NOMO-1 treated with DMSO at 0.1 percent for 48 hours (cell line): ENCODE data around the gene C1D.
"Not testable (repeated sequence)": the region's sequence is repeated elsewhere in the genome, so short reads cannot be mapped to it uniquely, and the experiment has no call there.

Experiments
- DNase-seq: peaks from one replicate; lab custom pipeline; 2025; ENCODE audit not compliant: unreplicated experiment; lab: John Stamatoyannopoulos, UW

Gene C1D

GRCh38 chr2:68062680-68063387 is at the start of gene C1D:
TSS of gene C1D (minus strand) at chr2:68063004. CDS start at chr2:68047310, 15,694 bp downstream.
- DNase-seq: peak; percentile 89

GRCh38 chr2:68110102-68110501 is 47.3 kb upstream of the C1D start:
- peak; percentile 41 for DNase-seq

- DNase-seq: peak; percentile 82
Observed at GRCh38 chr2:68108120-68108519, 45.3 kb upstream of the C1D start.

- DNase-seq: no peak
Observed at GRCh38 chr2:68107475-68107874, 44.7 kb upstream of the C1D start.

GRCh38 chr2:68104111-68104835 is 41.5 kb upstream of the C1D start:
- no peak for DNase-seq

- DNase-seq: no peak
Observed at GRCh38 chr2:68103709-68104055, 40.9 kb upstream of the C1D start.

GRCh38 chr2:68103030-68103708 is 40.4 kb upstream of the C1D start:
- no peak for DNase-seq

- peak; percentile 31 for DNase-seq
Observed at GRCh38 chr2:68100189-68100588, 37.4 kb upstream of the C1D start.

GRCh38 chr2:68099260-68099659 is 36.5 kb upstream of the C1D start:
- DNase-seq: no peak

GRCh38 chr2:68098291-68098797 is 35.5 kb upstream of the C1D start:
- DNase-seq: no peak

GRCh38 chr2:68094111-68094510 is 31.3 kb upstream of the C1D start:
- DNase-seq: no peak

- no peak for DNase-seq
Observed at GRCh38 chr2:68093634-68094033, 30.8 kb upstream of the C1D start.

- no peak for DNase-seq
Observed at GRCh38 chr2:68091439-68092034, 28.7 kb upstream of the C1D start.

GRCh38 chr2:68089961-68090360 is 27.2 kb upstream of the C1D start:
- DNase-seq: no peak

- DNase-seq: no peak
Observed at GRCh38 chr2:68088940-68089339, 26.1 kb upstream of the C1D start.

GRCh38 chr2:68086166-68086565 is 23.4 kb upstream of the C1D start:
- no peak for DNase-seq

GRCh38 chr2:68083346-68083745 is 20.5 kb upstream of the C1D start:
- DNase-seq: no peak

- DNase-seq: no peak
Observed at GRCh38 chr2:68074050-68074449, 11.2 kb upstream of the C1D start.

GRCh38 chr2:68063797-68064646 is 1.2 kb upstream of the C1D start:
- DNase-seq: not testable (repeated sequence)

- DNase-seq: no peak
Observed at GRCh38 chr2:68060652-68061051, 2.2 kb downstream of the C1D start.
